COLO668 (cell line): Measurements from ENCODE around the gene DHRS4L2.
"Not testable (repeated sequence)": the region's sequence is repeated elsewhere in the genome, so short reads cannot be mapped to it uniquely, and the experiment has no call there.

Experiments used
- DNase-seq: peaks from one replicate; lab custom pipeline; 2025; ENCODE audit not compliant: unreplicated experiment; lab: John Stamatoyannopoulos, UW

Gene DHRS4L2

GRCh38 chr14:23973178-23973577, 15.6 kb upstream of the DHRS4L2 start:
- not testable (repeated sequence) for DNase-seq

DNA sequence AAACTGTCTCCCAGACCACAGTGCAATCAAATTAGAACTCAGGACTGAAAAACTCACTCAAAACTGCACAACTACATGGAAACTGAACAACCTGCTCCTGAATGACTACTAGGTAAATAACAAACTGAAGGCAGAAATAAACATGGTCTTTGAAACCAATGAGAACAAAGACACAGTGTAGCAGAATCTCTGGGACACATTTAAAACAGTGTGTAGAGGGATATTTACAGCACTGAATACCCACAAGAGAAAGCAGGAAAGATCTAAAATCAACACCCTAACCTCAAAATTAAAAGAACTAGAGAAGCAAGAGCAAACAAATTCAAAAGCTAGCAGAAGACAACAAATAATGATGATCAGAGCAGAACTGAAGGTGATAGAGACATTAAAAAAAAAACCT, 14.7 kb upstream of the DHRS4L2 start:
- DNase-seq, result not testable (repeated sequence)

DNA sequence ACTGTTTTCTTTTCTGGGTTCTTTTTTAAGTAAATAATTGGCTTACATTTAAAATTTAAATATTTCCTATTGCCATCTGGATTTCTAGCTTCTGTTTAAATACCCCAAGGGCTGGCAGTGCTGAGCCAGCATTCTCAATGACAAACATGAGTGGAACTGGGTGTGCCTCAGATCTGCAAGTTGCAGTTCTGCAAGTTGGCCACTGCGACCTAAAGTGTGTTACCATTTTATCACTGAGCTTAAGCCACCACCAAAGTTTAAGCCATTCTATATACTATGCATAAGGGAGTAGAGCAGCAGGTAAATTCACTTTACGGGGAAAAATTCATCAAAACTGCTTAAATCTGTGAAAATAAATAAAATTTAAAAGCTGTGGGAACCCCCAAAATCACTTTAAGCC, 11.5 kb upstream of the DHRS4L2 start:
- peak; percentile 13 for DNase-seq

DNA sequence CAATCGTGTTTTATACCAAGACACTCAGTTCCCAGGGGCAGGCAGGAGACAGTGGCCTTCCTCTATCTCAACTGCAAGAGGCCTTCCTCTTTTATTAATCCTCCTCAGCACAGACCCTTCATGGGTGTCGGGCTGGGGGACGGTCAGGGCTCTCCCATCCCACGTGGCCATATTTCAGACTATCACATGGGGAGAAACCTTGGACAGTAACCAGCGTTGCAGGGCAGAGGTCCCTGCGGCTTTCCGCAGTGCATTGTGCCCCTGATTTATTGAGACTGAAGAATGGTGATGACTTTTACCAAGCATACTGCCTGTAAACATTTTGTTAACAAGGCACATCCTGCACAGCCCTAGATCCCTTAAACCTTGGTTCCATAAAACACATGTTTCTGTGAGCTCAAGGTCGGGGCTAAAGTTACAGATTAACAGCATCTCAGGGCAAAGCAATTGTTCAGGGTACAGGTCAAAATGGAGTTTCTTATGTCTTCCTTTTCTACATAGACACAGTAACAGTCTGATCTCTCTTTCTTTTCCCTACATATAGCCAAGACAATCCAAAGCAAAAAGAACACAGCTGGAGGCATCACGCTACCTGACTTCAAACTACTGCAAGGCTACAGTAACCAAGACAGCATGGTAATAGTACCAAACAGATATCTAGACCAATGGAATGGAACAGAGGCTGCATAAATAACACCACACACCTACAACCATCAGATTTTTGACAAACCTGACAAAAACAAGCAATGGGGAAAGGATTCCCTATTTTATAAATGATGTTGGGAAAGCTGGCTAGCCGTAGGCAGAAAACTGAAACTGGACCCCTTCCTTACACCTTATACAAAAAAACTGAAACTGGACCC, 6.5 kb upstream of the DHRS4L2 start:
- not testable (repeated sequence) for DNase-seq

- DNase-seq, result no peak
These were observed 3.7 kb upstream of the DHRS4L2 start for GRCh38 chr14:23984891-23985602.

GRCh38 chr14:23988223-23988606, 514 bp upstream of the DHRS4L2 start:
- not testable (repeated sequence) for DNase-seq

- DNase-seq, result peak; percentile 72
These were observed 1.2 kb downstream of the DHRS4L2 start for GRCh38 chr14:23989734-23990445.

DNA sequence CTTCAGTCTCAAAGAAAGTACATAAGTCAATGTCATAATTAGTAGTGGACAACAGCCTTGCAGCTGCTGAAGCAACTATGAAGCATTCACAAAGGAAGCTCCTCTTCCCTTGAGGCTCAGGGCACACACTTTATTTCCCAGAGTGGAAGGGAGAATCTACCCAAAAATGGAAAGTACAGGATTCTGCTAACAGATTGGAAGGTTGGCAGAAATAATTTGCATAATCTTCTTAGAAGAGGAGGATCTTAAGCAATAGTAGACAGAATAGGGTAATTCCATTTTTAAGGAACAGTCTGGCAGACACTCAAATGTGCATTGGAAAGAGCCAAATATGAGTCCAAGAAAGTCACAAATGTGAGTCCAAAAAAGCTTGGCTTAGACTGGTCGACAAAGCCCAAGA, 2.2 kb downstream of the DHRS4L2 start:
- DNase-seq, result not testable (repeated sequence)

- not testable (repeated sequence) for DNase-seq
These were observed 4.3 kb downstream of the DHRS4L2 start for GRCh38 chr14:23993042-23993441.

GRCh38 chr14:23996009-23996408, 7.3 kb downstream of the DHRS4L2 start:
- not testable (repeated sequence) for DNase-seq

GRCh38 chr14:23996825-23997224, 8.1 kb downstream of the DHRS4L2 start:
- not testable (repeated sequence) for DNase-seq

GRCh38 chr14:23999640-24000039, 10.9 kb downstream of the DHRS4L2 start:
- DNase-seq, result not testable (repeated sequence)

- DNase-seq, result not testable (repeated sequence)
These were observed 12.3 kb downstream of the DHRS4L2 start for GRCh38 chr14:24001078-24001477.

GRCh38 chr14:24001679-24002078, 12.9 kb downstream of the DHRS4L2 start:
- not testable (repeated sequence) for DNase-seq

GRCh38 chr14:24006471-24006816, 17.7 kb downstream of the DHRS4L2 start:
- DNase-seq, result not testable (repeated sequence)

DNA sequence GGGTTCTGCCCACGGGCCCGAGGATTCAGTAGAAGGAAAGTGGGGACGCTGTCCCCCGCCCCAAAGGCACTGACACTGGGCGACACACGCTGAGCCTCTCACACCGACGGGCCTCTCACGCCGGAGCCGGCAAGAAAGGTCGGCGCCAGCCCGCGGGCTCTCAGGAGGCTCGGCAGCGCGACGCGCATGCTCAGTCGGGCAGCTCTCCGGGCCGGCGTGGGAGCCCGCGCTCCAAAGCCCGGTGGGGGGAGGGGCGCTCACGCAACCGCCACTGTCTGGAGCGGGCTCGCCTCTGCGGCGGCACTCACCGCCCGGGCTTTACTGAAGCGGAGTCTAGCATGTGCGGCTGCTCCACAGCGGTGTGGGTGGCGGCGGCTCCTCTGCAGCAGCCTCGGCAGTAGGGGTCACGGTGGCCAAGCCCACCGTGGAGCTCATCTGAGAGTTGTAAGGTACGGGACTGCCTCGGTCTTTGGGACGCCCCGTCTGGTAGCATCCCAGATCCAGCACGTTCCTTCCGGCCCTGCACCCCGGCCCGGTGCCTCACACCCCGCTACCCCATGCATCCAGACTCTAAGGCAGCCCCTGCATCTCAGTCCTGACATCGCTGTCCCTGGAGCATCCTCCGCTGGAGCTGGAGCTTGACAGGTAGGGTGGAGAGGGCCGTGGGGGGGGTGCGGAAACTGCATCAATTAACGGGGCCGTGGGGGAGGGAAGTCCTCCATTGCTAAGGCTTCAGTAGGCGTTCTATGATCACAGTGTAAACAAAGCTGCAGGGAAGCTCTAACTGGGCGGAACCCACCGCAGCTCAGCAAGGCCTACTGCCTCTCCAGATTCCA, 18.3 kb downstream of the DHRS4L2 start:
- peak; percentile 80 for DNase-seq

DNA sequence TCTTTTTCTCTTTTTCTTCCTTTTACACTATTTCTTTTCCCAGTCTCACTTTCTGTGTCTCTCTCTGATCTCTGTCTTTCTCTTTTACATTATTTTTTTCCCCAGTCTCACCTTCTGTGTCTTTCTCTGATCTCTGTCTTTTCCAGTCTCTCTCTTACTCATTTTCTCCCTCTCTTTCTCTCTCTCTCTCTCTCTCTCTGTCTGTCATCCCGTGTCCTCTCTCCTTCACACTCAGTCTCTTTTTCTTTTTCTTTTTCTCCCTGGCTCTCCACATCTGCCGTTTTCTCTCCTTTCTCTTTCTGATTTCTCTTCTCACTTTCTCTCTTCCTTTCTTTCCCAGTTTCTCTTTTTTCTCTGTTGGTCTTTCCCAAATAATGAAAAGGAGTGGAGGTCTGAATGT, 22.3 kb downstream of the DHRS4L2 start:
- no peak for DNase-seq

- DNase-seq, result not testable (repeated sequence)
These were observed 24.1 kb downstream of the DHRS4L2 start for GRCh38 chr14:24012726-24013273.

DNA sequence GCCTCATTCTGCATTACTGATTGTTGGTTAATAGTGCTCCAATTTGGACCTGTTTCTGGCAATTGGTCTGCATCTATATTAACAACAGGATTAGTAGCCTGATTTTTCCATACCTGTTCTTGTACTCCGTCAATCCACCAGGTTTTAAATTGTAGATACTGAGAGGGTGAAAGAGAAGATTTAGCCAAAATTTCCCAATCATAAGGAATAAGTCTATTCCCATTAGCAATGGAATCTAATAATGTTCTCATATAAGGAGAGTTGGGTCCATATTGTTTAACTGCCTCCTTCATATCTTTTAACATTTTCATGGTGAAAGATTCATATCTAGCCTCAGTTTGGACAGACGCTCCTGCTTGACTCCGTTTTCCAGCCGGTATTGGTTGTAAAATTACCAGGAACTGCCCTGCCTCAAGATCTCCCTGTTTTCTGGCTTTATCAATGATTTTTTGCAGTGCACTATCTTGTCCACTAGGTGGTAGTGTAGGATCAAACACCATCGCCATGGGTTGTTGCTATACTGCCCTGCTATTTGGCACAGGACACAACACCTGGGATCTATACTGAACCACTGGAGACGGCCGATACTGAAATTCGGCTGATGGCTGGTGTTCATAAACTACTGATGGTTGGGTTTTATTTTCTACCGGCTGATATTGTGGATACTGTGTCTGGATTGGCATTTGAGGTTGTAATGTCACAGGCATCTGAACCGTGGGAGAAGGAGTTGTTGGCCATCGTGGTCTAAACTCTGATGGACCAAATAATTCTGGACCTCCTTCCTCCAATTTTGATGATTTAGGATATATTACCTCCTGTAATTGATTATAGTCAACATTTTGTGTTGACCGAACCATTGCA, 25.2 kb downstream of the DHRS4L2 start:
- DNase-seq, result peak; percentile 61
